Measurements from ENCODE around the gene FCAR.

The FCAR gene

DNA sequence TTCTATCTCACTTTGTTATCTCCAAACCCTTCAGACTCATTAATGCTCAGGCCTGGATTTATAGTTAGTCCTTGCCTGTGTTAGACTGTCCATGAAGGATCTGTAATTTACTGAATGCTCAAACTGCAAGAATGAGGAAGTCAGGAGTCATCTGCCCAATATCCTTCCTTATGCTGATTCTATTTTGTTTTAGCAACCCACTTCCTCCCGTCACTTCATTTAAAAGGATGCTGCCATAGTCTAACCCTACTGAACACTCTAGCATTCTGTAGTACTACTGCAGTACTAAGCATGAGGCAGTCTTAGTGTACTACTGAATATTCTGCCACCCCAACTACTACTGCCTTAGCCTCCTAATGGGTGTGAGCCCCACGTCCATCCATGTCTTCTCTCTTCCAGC lies 1.5 kb downstream of the FCAR start:
- no peaks in the 10 kb centered on the region for H3K36me3 ChIP-seq (ENCODE audit: control insufficient read depth in 1 of 2, insufficient read depth in 2 of 2, low read length in 2 of 2)
- H2AFZ ChIP-seq (ENCODE audit: insufficient read depth, low read length, poor library complexity): no peak overlapping the region
- no peaks in the 10 kb centered on the region for H3K27me3 ChIP-seq (ENCODE audit: insufficient read depth, low read length)
- H3K4ac ChIP-seq (ENCODE audit: low read depth, low read length): no peak overlapping the region
- H2BK12ac ChIP-seq (ENCODE audit: low read length): no peak overlapping the region
- WGBS (ENCODE audit: extremely low coverage, insufficient coverage, insufficient read length): no CpG with 5 or more reads among the region's 2 CpGs
- H3K4me1 ChIP-seq (ENCODE audit: control insufficient read depth in 1 of 2, insufficient read depth in 2 of 2, low read length in 2 of 2): no peaks in the 10 kb centered on the region
- H3K4me3 ChIP-seq (ENCODE audit: low read depth, low read length): no peak overlapping the region
- H3K9ac ChIP-seq (ENCODE audit: low read length): no peak overlapping the region
- no peak overlapping the region for H3K4me2 ChIP-seq (ENCODE audit: low read length)
- no peaks in the 10 kb centered on the region for H3K9me3 ChIP-seq (ENCODE audit: insufficient read depth, low read depth, low read length)
- no peak for DNase-seq
- no peak overlapping the region for H3K23ac ChIP-seq (ENCODE audit: low read length)
- no peaks in the 10 kb centered on the region for H3K79me2 ChIP-seq (ENCODE audit: control insufficient read depth, insufficient read depth, low read length, poor library complexity)
- H3K27ac ChIP-seq (ENCODE audit: low read depth, low read length): no peak overlapping the region
- H4K12ac ChIP-seq (ENCODE audit: low read depth, low read length): no peak overlapping the region
- no peak overlapping the region for H4K8ac ChIP-seq (ENCODE audit: low read depth, low read length)
- H2BK5ac ChIP-seq (ENCODE audit: low read depth, low read length, poor library complexity): no peak overlapping the region
- no peak overlapping the region for H3K18ac ChIP-seq (ENCODE audit: low read length)
- H2BK120ac ChIP-seq (ENCODE audit: insufficient read depth, low read length, poor library complexity): no peak overlapping the region
- no peak overlapping the region for H4K91ac ChIP-seq (ENCODE audit: low read depth, low read length)
- no peak overlapping the region for H3K14ac ChIP-seq (ENCODE audit: low read length)
- no peak overlapping the region for H2AK5ac ChIP-seq (ENCODE audit: low read length)
- no peaks in the 10 kb centered on the region for H3K79me1 ChIP-seq (ENCODE audit: low read length)

DNA sequence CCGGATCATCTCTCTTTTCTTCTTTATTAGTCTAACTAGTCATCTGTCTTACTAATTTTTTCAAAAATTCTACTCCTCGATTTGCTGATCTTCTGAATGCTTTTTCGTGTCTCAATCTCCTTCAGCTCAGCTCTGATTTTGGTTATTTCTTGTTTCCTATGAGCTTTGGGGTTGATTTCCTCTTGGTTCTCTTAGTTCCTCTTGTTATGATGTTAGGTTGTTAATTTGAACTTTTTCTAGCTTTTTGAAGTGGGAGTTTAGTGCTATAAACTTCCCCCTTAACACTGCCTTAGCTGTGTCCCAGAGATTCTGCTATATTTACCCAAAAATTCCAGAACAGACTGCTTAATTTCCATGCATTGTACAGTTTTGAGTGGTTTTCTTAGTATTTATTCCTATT lies 3.4 kb downstream of the FCAR start:
- Histone ChIP-seq H3K18ac (ENCODE audit: low read length) (no peak overlapping the region), H2AK5ac (ENCODE audit: low read length) (no peak overlapping the region), H3K9ac (ENCODE audit: low read length) (no peak overlapping the region), H4K91ac (ENCODE audit: low read depth, low read length) (no peak overlapping the region), H3K27ac (ENCODE audit: low read depth, low read length) (no peak overlapping the region), H3K14ac (ENCODE audit: low read length) (no peak overlapping the region), H3K27me3 (ENCODE audit: insufficient read depth, low read length) (no peaks in the 10 kb centered on the region), H3K4me3 (ENCODE audit: low read depth, low read length) (no peak overlapping the region), H2AFZ (ENCODE audit: insufficient read depth, low read length, poor library complexity) (no peak overlapping the region), H2BK120ac (ENCODE audit: insufficient read depth, low read length, poor library complexity) (no peak overlapping the region), H4K12ac (ENCODE audit: low read depth, low read length) (no peak overlapping the region), H3K79me2 (ENCODE audit: control insufficient read depth, insufficient read depth, low read length, poor library complexity) (no peaks in the 10 kb centered on the region), H3K4me1 (ENCODE audit: control insufficient read depth in 1 of 2, insufficient read depth in 2 of 2, low read length in 2 of 2) (no peaks in the 10 kb centered on the region), H2BK5ac (ENCODE audit: low read depth, low read length, poor library complexity) (no peak overlapping the region), H3K79me1 (ENCODE audit: low read length) (peaks cover under 1% of the 10 kb centered on the region), H3K4ac (ENCODE audit: low read depth, low read length) (no peak overlapping the region), H3K23ac (ENCODE audit: low read length) (no peak overlapping the region), H3K36me3 (ENCODE audit: control insufficient read depth in 1 of 2, insufficient read depth in 2 of 2, low read length in 2 of 2) (no peaks in the 10 kb centered on the region), H2BK12ac (ENCODE audit: low read length) (no peak overlapping the region), H3K4me2 (ENCODE audit: low read length) (no peak overlapping the region), H4K8ac (ENCODE audit: low read depth, low read length) (no peak overlapping the region), H3K9me3 (ENCODE audit: insufficient read depth, low read depth, low read length) (peaks cover 2% of the 10 kb centered on the region)
- WGBS (ENCODE audit: extremely low coverage, insufficient coverage, insufficient read length): no CpG with 5 or more reads among the region's 3 CpGs
- no peak for DNase-seq

DNA sequence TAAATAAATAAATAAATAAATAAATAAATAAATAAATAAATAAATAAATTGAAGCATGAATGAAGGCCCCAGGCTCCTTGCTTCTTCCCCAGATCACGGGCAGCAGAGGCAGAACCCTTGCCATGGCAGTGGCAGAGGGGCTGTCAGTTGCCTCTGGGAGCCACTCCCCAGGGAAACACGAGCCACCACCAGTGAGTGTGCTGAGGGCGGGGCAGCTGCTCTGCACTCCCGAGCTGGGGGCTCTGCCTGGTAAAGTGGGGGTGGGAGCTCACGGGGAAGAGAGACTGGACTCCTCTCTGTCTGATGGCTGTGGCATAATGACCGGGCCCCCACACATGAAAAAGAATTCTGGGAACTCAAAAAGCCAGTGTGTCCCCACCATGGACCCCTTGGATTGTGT lies 7.8 kb downstream of the FCAR start:
- no peak overlapping the region for H4K12ac ChIP-seq (ENCODE audit: low read depth, low read length)
- H3K4me2 ChIP-seq (ENCODE audit: low read length): no peak overlapping the region
- H4K8ac ChIP-seq (ENCODE audit: low read depth, low read length): no peak overlapping the region
- H3K79me1 ChIP-seq (ENCODE audit: low read length): peaks cover 2% of the 10 kb centered on the region
- no peak overlapping the region for H3K9ac ChIP-seq (ENCODE audit: low read length)
- peak overlapping the region; percentile 79 for H4K91ac ChIP-seq (ENCODE audit: low read depth, low read length)
- no peaks in the 10 kb centered on the region for H3K4me1 ChIP-seq (ENCODE audit: control insufficient read depth in 1 of 2, insufficient read depth in 2 of 2, low read length in 2 of 2)
- no peak overlapping the region for H3K4me3 ChIP-seq (ENCODE audit: low read depth, low read length)
- peak overlapping the region; percentile 10 for H2BK120ac ChIP-seq (ENCODE audit: insufficient read depth, low read length, poor library complexity)
- no peak overlapping the region for H3K14ac ChIP-seq (ENCODE audit: low read length)
- H3K18ac ChIP-seq (ENCODE audit: low read length): no peak overlapping the region
- no peaks in the 10 kb centered on the region for H3K27me3 ChIP-seq (ENCODE audit: insufficient read depth, low read length)
- H2AFZ ChIP-seq (ENCODE audit: insufficient read depth, low read length, poor library complexity): no peak overlapping the region
- DNase-seq: no peak
- H3K4ac ChIP-seq (ENCODE audit: low read depth, low read length): no peak overlapping the region
- no peak overlapping the region for H3K27ac ChIP-seq (ENCODE audit: low read depth, low read length)
- H3K23ac ChIP-seq (ENCODE audit: low read length): no peak overlapping the region
- WGBS (ENCODE audit: extremely low coverage, insufficient coverage, insufficient read length): no CpG with 5 or more reads among the region's 6 CpGs
- no peaks in the 10 kb centered on the region for H3K79me2 ChIP-seq (ENCODE audit: control insufficient read depth, insufficient read depth, low read length, poor library complexity)
- no peak overlapping the region for H2AK5ac ChIP-seq (ENCODE audit: low read length)
- no peak overlapping the region for H2BK5ac ChIP-seq (ENCODE audit: low read depth, low read length, poor library complexity)
- H2BK12ac ChIP-seq (ENCODE audit: low read length): peak overlapping the region; percentile 10
- peaks cover 4% of the 10 kb centered on the region for H3K9me3 ChIP-seq (ENCODE audit: insufficient read depth, low read depth, low read length)
- H3K36me3 ChIP-seq (ENCODE audit: control insufficient read depth in 1 of 2, insufficient read depth in 2 of 2, low read length in 2 of 2): no peaks in the 10 kb centered on the region

DNA sequence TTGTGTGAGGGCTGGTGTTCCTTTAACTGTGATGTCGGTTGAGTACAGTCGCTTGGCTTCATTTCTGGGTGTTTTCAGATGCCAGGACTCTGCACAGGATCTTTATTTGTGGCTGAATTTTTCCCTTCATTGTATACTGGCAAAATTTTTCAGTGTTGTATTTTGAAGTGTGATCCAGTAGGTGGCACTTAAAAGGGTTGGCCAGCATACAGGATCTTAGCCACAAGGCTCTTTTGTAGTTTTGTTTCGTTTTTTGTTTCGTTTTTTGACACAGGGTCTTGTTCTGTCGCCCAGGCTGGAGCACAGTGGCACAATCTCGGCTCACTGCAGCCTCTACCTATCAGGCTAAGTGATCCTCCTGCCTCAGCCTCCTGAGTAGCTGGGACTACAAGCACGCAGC lies 8.7 kb downstream of the FCAR start:
- no peak overlapping the region for H3K4ac ChIP-seq (ENCODE audit: low read depth, low read length)
- no peak overlapping the region for H3K18ac ChIP-seq (ENCODE audit: low read length)
- peak overlapping the region; percentile 65 for H2BK120ac ChIP-seq (ENCODE audit: insufficient read depth, low read length, poor library complexity)
- no peak overlapping the region for H3K27ac ChIP-seq (ENCODE audit: low read depth, low read length)
- H3K14ac ChIP-seq (ENCODE audit: low read length): no peak overlapping the region
- peak overlapping the region; percentile 85 for H2BK12ac ChIP-seq (ENCODE audit: low read length)
- no peak overlapping the region for H2AFZ ChIP-seq (ENCODE audit: insufficient read depth, low read length, poor library complexity)
- H4K91ac ChIP-seq (ENCODE audit: low read depth, low read length): no peak overlapping the region
- H4K12ac ChIP-seq (ENCODE audit: low read depth, low read length): no peak overlapping the region
- H3K4me3 ChIP-seq (ENCODE audit: low read depth, low read length): no peak overlapping the region
- no CpG with 5 or more reads among the region's 7 CpGs for WGBS (ENCODE audit: extremely low coverage, insufficient coverage, insufficient read length)
- H3K23ac ChIP-seq (ENCODE audit: low read length): no peak overlapping the region
- H4K8ac ChIP-seq (ENCODE audit: low read depth, low read length): no peak overlapping the region
- H2AK5ac ChIP-seq (ENCODE audit: low read length): no peak overlapping the region
- H3K79me1 ChIP-seq (ENCODE audit: low read length): peaks cover 2% of the 10 kb centered on the region
- peaks cover 4% of the 10 kb centered on the region for H3K9me3 ChIP-seq (ENCODE audit: insufficient read depth, low read depth, low read length)
- no peak overlapping the region for H3K9ac ChIP-seq (ENCODE audit: low read length)
- H3K79me2 ChIP-seq (ENCODE audit: control insufficient read depth, insufficient read depth, low read length, poor library complexity): no peaks in the 10 kb centered on the region
- no peak overlapping the region for H3K4me2 ChIP-seq (ENCODE audit: low read length)
- H3K27me3 ChIP-seq (ENCODE audit: insufficient read depth, low read length): no peaks in the 10 kb centered on the region
- peak in 1 of 2 donors; percentile 28 for DNase-seq
- no peak overlapping the region for H2BK5ac ChIP-seq (ENCODE audit: low read depth, low read length, poor library complexity)
- no peaks in the 10 kb centered on the region for H3K4me1 ChIP-seq (ENCODE audit: control insufficient read depth in 1 of 2, insufficient read depth in 2 of 2, low read length in 2 of 2)
- no peaks in the 10 kb centered on the region for H3K36me3 ChIP-seq (ENCODE audit: control insufficient read depth in 1 of 2, insufficient read depth in 2 of 2, low read length in 2 of 2)

Data from trophoblast cell (in vitro differentiated cells and primary cell).